Activated CD4-positive, CD25-positive, alpha-beta regulatory T cell (primary cell): ENCODE measurements around the gene CHD2.
A peak's percentile ranks its signal among the peaks of the same experiment; 100 is the strongest.
"Not testable (repeated sequence)": the region's sequence is repeated elsewhere in the genome, so short reads cannot be mapped to it uniquely, and the experiment has no call there.

Experiments used
- DNase-seq, 4 experiments: peaks; one replicate each; lab custom pipeline; 2025; lab: John Stamatoyannopoulos, UW

Gene CHD2

DNA sequence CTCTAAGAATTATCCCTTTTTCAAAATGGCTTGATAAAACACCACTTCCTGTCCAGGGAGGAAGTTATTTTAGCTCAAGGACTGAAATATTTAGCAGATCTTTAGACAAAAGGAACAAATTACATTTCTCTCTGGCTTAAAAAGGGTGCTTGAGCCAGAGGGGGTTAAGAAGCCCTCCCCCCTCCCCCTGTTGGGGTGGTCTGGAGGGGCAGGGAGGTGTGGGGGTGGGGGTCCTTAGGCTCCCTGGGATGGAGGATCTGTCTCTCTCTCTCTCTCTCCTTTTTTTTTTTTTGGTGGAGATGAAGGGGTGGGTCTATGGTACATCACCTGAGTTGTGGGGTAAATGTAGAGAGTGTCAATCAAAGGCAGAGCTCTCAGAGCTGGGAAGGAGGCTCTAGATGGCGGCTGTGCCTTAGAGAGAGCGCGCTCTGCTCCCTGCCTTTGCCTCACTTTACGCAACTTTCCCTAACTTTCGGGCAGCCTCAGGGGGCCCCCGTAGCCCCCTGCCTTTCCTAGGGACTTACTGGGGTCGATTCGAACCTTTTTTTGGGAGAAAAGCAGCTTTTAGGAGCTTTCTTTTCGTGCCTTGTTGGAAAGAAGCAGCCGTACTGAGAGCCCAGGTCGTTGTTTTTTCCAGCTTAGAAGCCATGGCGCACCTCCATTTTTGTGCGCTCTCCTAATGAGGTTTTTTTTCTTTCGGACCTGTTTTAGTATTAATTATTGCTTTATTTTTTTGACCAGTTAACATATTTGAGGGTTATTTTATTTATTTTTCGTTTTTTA lies at the start of gene CHD2:
CHD2 (plus strand) TSS at position 377 of the 783 bp plus-strand sequence. CDS start 914 bp downstream, outside the sequence.
- DNase-seq = peak; percentile 21 to 50 (median 43)

DNA sequence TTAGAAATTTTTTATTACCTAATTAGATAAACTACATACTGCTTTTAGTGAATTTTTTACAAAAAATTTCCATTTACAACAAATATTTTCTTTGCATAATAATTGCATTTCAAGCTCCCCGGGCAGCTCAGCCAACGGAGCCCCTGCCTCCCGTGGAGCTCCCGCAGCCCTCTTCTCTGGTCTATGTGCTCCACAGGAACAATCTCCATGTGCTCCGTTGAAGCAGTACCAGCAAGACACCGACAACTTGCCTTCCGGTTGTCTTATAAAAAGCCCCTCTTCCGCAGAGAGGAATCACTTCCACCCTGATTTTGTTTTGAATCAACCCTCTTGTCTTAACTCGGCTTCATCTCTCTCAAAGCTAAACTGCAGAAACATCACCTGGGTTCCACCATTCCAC lies 46.9 kb upstream of the CHD2 start:
- no peak for DNase-seq

DNA sequence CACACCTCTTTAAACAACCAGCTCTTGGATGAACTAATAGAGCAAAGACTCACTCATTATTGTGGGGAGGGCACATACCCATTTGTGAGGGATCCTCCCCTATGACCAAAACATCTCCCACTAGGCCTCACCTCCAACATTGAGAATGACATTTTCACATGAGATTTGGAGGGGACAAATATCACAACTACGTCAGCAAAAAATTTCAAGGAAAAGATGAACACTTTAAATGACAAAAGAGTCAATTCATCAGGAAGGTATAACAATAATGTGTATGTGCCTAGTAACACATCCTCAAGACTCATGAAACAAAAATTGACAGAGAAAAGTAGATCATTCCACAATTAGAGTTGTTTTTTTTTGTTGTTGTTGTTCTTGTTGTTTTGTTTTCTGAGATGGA lies 38.4 kb upstream of the CHD2 start:
- no peak for DNase-seq

DNA sequence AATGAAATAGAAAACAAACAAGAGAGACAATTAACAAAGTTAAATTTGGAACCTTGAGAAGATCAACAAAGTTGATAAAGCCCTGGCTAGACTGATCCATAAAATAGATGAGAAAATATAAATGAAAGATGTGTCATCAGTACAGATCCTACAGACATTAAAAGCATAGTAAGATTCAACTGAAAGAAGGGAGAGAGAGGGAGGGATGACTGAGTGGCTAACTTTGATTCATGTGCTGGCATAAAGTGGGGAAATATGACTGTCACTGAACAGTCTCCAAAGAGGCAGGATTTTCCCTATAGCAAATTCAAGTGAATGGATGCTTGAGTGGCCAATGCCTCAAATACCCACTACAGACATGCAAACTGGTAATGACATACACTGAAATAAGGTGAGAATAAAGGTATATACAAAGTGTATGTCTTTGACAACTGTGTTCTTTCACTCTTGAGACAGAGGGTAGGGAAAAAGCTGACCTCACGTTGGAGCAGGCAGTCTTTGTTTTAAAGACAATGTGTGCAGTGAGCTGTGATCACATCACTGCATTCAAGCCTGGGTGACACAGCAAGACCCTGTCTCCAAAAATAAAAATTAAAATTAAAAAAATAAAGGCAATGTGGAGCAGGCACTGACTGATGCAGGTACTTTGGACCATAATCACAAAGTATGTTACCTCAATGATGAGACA lies 35.9 kb upstream of the CHD2 start:
- DNase-seq = no peak

DNA sequence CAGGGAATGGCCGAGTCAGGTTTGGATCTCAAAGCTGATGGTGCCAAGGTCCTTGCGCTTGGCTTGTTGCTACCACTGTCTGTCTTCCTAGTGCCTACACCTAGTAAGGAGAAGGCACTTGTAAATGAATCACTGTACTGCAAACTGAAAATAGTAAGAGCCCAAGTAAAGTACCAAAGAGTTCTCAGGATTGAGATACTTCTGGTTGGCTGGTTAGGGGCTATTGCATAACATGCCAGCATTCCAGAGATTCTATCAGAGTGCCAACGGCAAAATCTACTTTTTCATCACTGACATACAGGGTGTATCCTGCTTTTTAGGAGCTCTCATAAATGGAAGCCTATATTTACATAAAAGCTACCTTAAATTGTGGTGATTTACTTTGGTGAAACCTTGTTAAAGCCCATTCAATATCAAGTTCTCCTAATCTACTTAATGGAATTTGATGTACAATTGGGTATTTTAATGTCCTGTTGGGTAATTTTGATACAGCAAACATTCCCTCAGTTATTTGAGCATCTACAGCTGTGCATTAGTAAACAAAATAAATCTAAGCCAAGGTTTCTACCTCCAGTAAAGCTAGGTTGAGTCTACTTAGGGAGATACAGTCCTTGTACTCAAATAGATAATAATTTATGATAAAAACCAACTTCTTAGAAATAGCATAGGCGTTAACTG lies 30.7 kb upstream of the CHD2 start:
- DNase-seq = no peak

DNA sequence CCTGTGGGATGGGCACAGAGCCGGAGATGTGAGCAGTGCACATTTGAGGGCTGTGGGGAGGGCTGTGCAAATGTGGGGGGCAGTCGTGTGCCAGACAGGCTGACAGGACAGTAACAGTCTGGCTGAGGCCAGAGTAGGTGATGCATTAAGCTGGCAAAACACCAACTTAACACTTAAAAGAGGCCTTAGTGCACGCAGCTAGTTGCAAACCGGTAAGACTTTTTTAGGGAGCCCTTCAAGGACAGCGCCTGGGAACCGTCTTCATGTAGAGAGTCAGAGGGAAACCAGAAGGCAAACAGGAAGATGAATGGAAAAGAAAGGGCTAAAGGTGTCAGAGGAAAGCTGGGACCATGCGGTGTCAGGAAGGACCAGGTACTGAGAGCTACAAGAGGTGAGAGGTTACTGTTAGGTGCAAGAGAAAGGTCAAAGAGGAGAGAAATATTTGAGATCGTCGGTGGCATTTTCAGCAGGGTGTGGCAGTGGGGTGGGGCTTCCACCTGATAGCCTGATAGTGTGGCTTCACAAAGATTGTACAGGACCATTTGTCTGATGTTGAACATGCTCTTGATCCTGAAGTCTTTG lies 30.0 kb upstream of the CHD2 start:
- no peak for DNase-seq

DNA sequence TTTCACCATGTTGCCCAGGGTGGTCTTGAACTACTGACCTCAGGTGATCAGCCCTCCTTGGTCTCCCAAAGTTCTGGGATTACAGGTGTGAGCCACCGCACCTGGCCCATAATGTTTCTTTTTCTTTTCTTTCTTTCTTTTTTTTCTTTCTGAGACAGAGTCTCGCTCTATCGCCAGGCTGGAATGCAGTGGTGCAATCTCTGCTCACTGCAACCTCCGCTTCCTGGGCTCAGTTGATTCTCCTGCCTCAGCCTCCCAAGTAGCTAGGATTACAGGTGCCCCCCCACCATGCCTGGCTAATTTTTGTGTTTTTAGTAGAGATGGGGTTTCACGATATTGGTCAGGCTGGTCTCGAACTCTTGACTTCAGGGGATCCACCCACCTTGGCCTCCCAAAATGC lies 27.2 kb upstream of the CHD2 start:
- DNase-seq = not testable (repeated sequence)

DNA sequence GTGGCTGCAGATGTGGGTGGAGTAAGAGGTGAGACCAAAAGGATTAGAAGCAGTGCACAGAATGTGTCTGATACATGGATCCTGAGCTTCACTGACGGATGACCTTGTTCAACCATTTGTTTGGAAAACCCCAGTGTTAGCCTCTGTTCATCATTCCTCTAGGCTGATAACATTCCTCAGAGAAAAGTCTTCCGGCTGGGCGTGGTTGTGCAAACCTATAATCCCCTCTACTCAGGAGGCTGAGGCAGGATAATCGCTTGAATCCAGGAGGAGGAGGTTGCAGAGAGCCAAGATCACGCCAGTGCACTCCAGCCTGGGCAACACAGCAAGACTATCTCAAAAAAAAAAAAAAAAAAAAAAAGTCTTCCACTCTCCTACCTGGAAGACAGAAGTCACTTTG lies 23.1 kb upstream of the CHD2 start:
- DNase-seq = no peak

DNA sequence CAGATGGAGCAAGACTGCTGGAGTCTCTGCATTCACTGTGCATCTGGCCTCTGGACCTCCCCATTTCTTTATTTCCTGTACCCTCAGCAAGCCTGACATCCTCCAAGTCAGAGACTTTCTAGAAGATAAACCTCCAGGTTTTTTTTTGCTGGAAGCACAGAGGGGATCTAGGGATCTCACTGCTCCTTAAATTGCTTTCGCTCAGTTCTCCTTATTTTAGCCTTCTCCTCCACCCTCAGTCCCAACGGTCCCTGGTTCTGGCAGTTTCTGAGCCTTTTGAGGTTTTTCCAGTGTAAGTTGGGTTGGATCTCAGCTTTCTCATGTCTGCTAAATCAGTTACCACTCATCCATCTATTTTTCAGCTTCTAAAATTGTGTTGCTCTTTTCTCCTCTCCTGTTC lies 22.7 kb upstream of the CHD2 start:
- DNase-seq = no peak

DNA sequence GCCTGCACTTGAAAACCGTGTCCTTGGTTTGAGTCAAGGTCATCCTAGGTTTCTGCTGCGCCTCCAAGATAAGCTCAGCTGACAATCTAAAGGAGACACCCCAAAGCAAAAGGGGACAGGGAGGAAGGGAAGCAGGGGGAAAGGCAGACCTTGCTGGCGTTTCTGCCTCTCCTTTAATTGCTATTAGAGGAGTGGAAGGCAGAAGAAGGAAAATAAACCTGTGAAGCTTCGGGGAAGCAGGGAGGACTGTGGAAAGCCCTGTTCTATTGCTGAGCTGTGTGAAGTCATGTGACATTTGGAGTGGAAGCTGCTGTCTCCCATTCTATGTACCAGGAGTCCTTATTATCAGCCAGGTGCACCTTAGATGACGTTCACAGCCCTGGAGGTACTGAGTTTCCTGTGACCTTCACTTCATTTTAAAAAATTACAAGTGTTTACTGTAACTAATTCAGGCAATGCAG lies 21.5 kb upstream of the CHD2 start:
- no peak for DNase-seq

DNA sequence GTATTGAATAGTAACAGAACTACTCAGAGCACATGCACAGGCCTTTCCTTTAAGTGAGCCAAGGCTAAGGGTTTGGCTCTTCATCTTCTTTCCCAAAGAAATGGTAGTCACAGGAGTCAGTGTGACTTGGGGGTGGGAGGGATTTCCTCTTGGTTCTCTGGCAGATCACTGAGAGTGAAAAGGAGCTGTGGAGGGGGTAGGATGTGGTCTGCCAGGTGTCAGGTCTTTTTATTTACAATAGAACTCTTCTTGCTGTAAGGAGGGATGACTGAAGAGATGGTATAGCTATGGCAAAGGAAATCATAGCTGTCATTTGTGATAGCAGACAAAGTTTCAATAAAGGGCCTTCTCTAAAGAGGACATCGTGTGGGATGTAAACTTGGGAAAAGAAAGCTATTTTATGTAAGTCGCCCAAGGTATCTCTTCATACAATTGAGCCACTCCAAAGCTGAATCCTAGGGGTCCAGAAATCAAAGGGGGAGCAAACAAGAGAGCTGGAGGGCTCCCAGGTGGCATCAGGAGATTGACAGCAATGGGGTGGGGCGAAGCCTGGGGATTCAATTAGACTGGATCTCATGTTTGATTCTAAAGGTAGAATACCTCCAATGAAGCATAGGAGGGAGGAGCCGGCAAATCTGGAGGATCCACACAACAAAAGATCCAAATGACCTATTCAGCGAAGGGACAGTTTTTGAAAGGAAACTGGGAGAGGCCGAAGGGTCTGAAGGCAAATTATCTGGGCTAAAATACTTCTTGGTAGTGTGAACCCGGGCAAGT lies 20.0 kb upstream of the CHD2 start:
- no peak for DNase-seq

DNA sequence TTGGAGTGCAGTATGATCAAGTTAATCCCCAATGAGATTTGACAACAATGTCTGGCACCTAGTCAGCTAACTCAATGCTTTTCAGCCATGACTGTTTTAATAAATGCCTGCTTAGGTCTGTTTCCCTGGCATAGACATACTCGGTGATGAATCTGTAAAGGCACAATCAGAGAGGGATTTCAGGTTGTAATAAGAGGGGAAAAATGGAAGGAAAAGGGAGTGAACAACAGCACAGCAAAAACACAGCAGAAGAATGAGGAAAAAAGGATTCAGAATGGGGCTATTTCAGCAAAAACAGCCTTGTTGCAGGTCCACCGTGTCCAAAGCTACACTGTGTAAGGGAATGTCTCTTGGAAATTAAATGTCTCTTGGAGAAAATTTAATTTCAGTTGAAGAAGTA lies 19.3 kb upstream of the CHD2 start:
- no peak for DNase-seq

DNA sequence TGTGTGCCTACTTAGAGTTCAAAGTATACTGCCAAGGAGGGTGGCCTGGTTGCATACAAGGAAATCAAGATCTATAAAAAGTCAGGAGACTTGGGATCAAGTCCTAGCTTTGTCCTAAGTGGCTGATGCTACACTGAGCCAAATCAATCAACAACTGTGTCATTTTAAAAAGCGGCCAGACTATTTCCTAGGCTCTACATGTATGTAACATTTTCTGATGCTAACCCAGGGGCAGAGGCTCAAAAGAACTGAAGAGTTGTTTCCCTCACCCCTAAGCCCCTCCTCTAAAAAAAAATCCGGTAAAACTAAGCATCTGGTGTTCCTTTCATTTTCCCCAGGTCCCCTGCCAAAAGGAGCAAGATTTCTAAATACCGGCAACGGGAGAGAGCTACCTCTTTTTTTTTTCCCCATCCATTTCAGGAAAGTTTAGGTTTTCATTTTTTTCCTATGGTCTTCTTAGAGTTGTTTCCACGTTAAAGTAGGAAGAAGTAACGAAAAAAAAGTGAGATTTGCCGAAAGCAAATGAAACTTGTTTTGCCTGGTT lies 18.8 kb upstream of the CHD2 start:
- no peak for DNase-seq

DNA sequence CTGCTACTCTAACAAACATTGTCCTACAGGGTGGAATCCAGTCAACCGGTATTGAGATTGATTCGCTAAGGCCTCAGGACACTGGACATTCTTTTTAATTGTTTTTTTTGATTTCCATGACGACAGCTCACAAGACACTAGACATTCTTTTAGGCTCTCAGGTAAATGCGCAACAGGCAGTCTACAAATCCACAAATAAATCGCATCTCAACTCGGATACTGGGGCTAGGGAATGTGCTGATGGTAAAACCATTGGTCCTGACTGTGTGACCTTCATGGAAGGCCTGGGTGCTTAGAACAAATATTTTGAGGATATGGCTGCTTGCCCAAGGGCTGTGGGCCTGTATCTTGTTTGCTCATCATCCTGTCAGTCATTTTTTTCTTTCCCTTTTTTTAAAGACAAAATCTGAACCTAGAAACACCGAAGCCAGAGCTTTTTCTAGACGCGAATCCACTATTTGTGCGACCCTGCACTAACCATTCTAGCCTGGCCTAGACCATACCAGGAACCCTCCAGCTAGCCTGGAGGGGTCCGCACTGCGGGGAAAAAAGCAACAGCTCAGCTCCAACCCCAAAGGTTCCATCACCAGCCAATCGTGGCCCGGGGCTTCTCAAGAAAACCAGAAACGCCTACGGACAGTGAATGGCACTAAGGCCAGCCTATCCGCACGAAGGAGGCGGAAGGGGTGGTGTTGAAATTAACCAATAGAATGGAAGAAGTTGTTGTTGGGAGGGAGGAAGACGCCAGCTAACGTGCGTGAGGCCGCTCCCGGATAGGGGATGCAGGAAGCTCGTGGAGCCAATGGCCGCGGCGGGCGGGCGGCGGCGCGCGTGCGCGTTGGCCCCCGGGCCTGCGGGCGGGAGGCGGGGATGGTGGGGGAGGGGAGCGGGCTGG lies 18.1 kb upstream of the CHD2 start:
- DNase-seq = peak; percentile 94 to 98 (median 96)

DNA sequence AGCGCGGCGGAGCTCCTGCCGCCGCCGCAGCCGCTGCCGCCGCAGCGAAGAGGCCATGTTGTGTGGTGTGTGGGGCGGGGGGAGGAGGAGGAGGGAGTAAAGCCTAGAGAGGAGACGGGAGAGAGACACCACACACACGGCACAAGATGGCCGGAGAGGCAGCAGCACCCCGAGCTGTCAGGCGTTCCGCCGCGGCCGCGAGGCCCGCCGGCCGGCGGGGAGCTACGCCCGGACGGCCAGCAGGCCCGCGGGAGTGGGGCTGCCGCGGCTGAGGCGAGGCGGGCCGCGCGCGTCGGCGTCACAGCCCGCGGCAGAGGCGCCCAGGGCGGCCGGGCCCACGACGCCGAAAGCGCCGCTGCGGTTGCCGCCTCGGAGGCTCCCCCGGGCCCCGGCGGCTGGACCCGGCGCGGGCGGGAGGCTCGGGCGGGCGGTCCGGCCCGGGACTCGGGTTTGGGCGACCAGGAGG lies 17.4 kb upstream of the CHD2 start:
- DNase-seq = no peak

DNA sequence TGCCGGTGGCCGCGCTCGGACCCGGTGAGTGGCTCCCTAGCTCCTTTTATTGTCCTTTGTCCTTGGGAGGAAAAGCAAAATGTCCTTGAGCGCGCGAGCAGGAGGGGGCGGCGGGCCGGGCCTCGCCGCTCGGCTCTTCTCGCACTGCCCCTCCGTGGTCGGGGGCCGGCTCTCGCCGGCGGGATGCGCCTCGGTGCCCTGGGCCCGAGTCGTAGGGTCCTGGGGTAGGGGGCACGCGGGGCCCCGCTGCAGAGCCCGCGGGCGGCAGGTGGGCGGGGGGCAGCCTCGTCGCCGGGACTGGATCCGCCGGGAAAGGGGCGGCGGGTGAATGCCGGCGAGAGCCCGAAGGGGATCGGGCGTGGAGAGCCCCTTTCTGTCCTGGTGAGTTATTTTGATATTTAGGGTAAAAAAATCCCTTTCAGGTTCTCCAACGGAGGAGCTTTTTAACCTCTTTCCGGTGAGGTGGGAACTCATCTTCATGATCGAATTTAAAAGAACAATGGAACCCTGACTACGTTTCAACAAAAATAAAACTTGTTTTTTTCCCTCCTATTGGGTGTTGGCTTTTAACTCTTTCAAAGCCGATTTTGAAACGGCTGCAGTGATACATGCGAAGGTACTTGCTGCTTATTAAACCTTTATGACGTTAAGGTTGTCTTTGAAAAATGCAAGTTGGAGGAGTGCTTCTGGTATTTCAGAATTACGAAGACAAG lies 16.8 kb upstream of the CHD2 start:
- DNase-seq = peak in 3 of 4 experiments; percentile 18 to 20 (median 18)

DNA sequence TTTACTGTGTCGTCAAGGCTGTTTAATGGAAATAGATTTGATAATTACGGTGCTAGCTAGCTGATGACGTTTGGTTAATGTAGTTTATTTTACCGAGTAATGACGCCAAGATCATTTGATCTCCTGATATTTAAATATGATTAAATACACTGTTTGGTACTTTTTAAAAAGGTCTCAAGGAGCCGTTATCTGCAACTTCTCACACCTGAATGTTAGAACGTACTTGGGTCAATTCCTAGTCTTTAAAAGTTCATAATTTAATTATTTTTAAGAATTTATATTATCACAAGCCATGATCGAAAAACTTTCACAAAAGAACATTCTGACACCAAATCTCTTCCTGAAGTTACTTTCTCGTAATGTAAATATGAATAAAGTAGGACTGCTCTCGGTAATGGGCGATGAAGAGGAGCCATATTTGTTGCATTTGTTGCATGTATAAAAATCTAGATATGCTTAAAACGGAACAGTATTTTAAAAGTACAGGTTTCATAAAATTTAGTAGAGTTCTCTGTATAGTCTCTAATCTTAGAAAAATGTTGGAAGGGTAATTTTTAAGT lies 16.2 kb upstream of the CHD2 start:
- DNase-seq = no peak

DNA sequence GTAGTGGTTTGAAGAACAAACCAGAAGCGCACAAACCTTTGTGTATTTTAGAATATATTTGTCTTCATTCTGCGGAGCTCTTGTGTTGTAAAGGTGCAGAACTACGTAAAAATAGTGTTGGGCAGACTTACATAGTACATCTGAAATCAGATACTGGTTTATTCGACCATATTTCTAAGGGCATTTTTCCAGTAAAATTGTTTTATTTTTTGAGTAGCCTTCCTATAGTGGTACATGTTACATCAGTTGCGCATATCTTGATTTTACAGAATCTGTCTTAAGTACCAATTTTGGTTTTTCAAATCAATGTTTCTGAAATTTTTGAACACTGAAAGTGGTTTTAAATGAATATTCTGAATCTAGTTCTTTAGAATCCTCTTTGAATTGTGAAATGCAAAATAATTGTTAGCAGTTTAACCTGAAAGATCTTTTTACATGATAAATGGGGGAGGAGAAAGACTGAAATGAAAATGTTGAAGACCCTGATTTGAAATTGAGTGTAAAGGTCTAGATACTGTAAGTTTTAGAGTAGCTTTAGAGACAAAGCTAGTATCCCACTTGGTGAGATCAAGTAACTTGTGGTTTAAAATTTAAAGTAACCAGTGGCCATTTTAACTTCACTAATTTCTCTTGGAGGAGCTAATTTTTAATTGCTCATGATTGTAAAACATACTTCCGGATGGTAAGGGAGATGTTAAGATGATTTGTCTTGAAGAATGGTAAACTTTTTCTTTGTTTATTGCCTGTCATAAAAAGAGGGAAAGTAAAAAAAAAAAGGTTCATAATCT lies 15.5 kb upstream of the CHD2 start:
- DNase-seq = no peak
